Keratinocyte (primary cell): ENCODE results near the gene TSC22D4. TPM values are rescaled to one million over a fixed set of nuclear protein-coding genes. Genes with fewer than 3 reads are reported as not detected.

Experiments used
- DNase-seq: peaks from one replicate; pipeline ENCODE4 v3.0.0-alpha.2; 2011; ENCODE audit warnings: low read depth, missing footprints, low spot score
- FAIRE-seq: peaks from 2 replicates; lab custom pipeline; 2011; peaks lifted over from hg19 to GRCh38; lab: Jason Lieb, UNC
- H2AFZ ChIP-seq: 2 replicates; pipeline ENCODE4 v1.6.0; 2012; ENCODE audit warnings: low read length, control low read depth, inconsistent platforms; ENCODE audit not compliant: control insufficient read depth
- H3K27ac ChIP-seq: 2 replicates; pipeline ENCODE4 v1.5.1; 2011; ENCODE audit warnings: low read length; ENCODE audit not compliant: control insufficient read depth, insufficient read depth
- H3K27me3 ChIP-seq: 3 replicates; pipeline ENCODE4 v1.6.0; 2011; ENCODE audit warnings: low read length; ENCODE audit not compliant: control insufficient read depth, insufficient read depth; ENCODE audit errors: extremely low read depth
- H3K36me3 ChIP-seq, 2 experiments: 2 replicates in 1 of 2; 3 replicates in 1 of 2; pipeline ENCODE4 v1.5.1; 2011; ENCODE audit warnings: low read length in 2 of 2, mild to moderate bottlenecking in 1 of 2; ENCODE audit not compliant: control insufficient read depth in 2 of 2, insufficient read depth in 2 of 2; ENCODE audit errors: extremely low read depth in 1 of 2
- H3K4me1 ChIP-seq: 3 replicates; pipeline ENCODE4 v1.5.1; 2011; ENCODE audit warnings: low read length; ENCODE audit not compliant: control insufficient read depth, insufficient read depth; ENCODE audit errors: extremely low read depth
- H3K4me2 ChIP-seq: 3 replicates; pipeline ENCODE4 v1.6.0; 2011; ENCODE audit warnings: low read depth, low read length; ENCODE audit not compliant: control insufficient read depth, insufficient read depth; ENCODE audit errors: extremely low read depth
- H3K4me3 ChIP-seq, 3 experiments: fragments of 200-600 bp in 1 of 3; sonication (generic) in 1 of 3; 2 replicates in 2 of 3; 3 replicates in 1 of 3; pipeline ENCODE4 v1.5.1; 2011 to 2016; ENCODE audit warnings: low read length in 3 of 3, mild to moderate bottlenecking in 3 of 3, control low read depth in 2 of 3, inconsistent platforms in 1 of 3, low read depth in 1 of 3, mixed read lengths in 1 of 3, mixed run types in 1 of 3, moderate library complexity in 1 of 3; ENCODE audit not compliant: control insufficient read depth in 2 of 3, insufficient read depth in 2 of 3; ENCODE audit errors: extremely low read depth in 1 of 3
- H3K79me2 ChIP-seq: 2 replicates; pipeline ENCODE4 v1.6.0; 2012; ENCODE audit warnings: low read length; ENCODE audit not compliant: control insufficient read depth, insufficient read depth
- H3K9ac ChIP-seq: 3 replicates; pipeline ENCODE4 v1.6.0; 2011; ENCODE audit warnings: low read length; ENCODE audit not compliant: control insufficient read depth, insufficient read depth; ENCODE audit errors: extremely low read depth
- H3K9me1 ChIP-seq: 3 replicates; pipeline ENCODE4 v1.6.0; 2011; ENCODE audit warnings: low read length; ENCODE audit not compliant: control insufficient read depth, insufficient read depth; ENCODE audit errors: extremely low read depth
- H3K9me3 ChIP-seq: 2 replicates; pipeline ENCODE4 v1.5.1; 2012; ENCODE audit warnings: low read depth, low read length; ENCODE audit not compliant: control insufficient read depth
- H4K20me1 ChIP-seq: 3 replicates; pipeline ENCODE4 v1.6.0; 2011; ENCODE audit warnings: low read length; ENCODE audit not compliant: control insufficient read depth, insufficient read depth; ENCODE audit errors: extremely low read depth
- CTCF ChIP-seq, 3 experiments: IDR thresholded peaks in 1 of 3; conservative IDR thresholded peaks in 1 of 3; optimal IDR thresholded peaks in 1 of 3; 2 replicates in 2 of 3; 3 replicates in 1 of 3; pipeline versions ENCODE3 to v1.5.1; 2011; ENCODE audit warnings: low read length in 3 of 3, mild to moderate bottlenecking in 3 of 3, moderate library complexity in 2 of 3, control low read depth in 1 of 3, inconsistent platforms in 1 of 3; ENCODE audit not compliant: insufficient read depth in 2 of 3; ENCODE audit errors: extremely low read depth in 1 of 3
- EZH2 ChIP-seq: IDR thresholded peaks from one replicate; pipeline ENCODE4 v1.6.1; 2012; ENCODE audit warnings: inconsistent platforms, mild to moderate bottlenecking, low read length, moderate library complexity
- dilution Hi-C: fragments of 300-500 bp; cut with MboI; formaldehyde crosslinking; loops from one replicate; pipeline ENCODE4 v1.7.0; 2020; ENCODE audit warnings: low sequenced_read_pairs; ENCODE audit not compliant: extremely low pct_ligation_motif_present
- polyA plus RNA-seq, 5 experiments: library from polyadenylated mRNA; depleted of rRNA in 3 of 5; stranded (reverse) in 3 of 5; stranded (forward) in 1 of 5; unstranded in 1 of 5; fragments of >200 nt; gene quantifications; 1 replicate in 1 of 5; 2 replicates in 3 of 5; 3 replicates in 1 of 5; pipeline versions ENCODE4 v1.2.1 to v1.2.3, GENCODE V29; 2011 to 2012; ENCODE audit warnings: missing spikeins in 2 of 5, low read depth in 1 of 5, low replicate concordance in 1 of 5

TSC22D4 gene
- polyA plus RNA-seq, 1 donor (not counting 4 experiments of a cell fraction or from before 2014, with no cell fraction given) = 8.4 TPM

- no peak overlapping the region for H3K27ac ChIP-seq
- no peaks in the 10 kb centered on the region for H4K20me1 ChIP-seq
- H3K9me1 ChIP-seq = no peaks in the 10 kb centered on the region
- H3K36me3 ChIP-seq = no peaks in the 10 kb centered on the region
- no peak for TF ChIP-seq EZH2
- no peak for TF ChIP-seq CTCF (optimal IDR thresholded peaks at IDR 0.05 in 1 of 3, IDR thresholded peaks at IDR 0.05 in 1 of 3, conservative IDR thresholded peaks at IDR 0.05 in 1 of 3; ENCODE audit: extremely low read depth in 1 of 3, insufficient read depth in 2 of 3, low read length in 3 of 3)
- no peak overlapping the region for H3K4me2 ChIP-seq
- DNase-seq = no peak
- FAIRE-seq = no peak
- no peak overlapping the region for H3K4me3 ChIP-seq
- H2AFZ ChIP-seq = no peak overlapping the region
- no peaks in the 10 kb centered on the region for H3K79me2 ChIP-seq
- peaks cover 12% of the 10 kb centered on the region for H3K4me1 ChIP-seq
- H3K27me3 ChIP-seq = no peaks in the 10 kb centered on the region
- H3K9ac ChIP-seq = no peak overlapping the region
- dilution Hi-C loops = no loop called here
- no peaks in the 10 kb centered on the region for H3K9me3 ChIP-seq
These were observed 11.6 kb upstream of the TSC22D4 start for GRCh38 chr7:100490483-100491191.

GRCh38 chr7:100489824-100490223 is 10.8 kb upstream of the TSC22D4 start:
- dilution Hi-C loops = no loop called here
- TF ChIP-seq EZH2 = no peak
- no peak for FAIRE-seq
- H3K9me3 ChIP-seq = no peaks in the 10 kb centered on the region
- no peak overlapping the region for H3K27ac ChIP-seq
- H3K4me3 ChIP-seq = no peak overlapping the region
- H3K4me1 ChIP-seq = peaks cover 12% of the 10 kb centered on the region
- H3K9ac ChIP-seq = no peak overlapping the region
- H3K79me2 ChIP-seq = no peaks in the 10 kb centered on the region
- no peak overlapping the region for H2AFZ ChIP-seq
- H4K20me1 ChIP-seq = no peaks in the 10 kb centered on the region
- H3K27me3 ChIP-seq = no peaks in the 10 kb centered on the region
- no peaks in the 10 kb centered on the region for H3K36me3 ChIP-seq
- H3K4me2 ChIP-seq = no peak overlapping the region
- H3K9me1 ChIP-seq = no peaks in the 10 kb centered on the region
- no peak for DNase-seq

GRCh38 chr7:100489121-100489520 is 10.1 kb upstream of the TSC22D4 start:
- H3K4me3 ChIP-seq = no peak overlapping the region
- dilution Hi-C loops = no loop called here
- peaks cover 12% of the 10 kb centered on the region for H3K4me1 ChIP-seq
- no peak for DNase-seq
- H3K27ac ChIP-seq = no peak overlapping the region
- no peak overlapping the region for H2AFZ ChIP-seq
- no peaks in the 10 kb centered on the region for H3K79me2 ChIP-seq
- H3K9me1 ChIP-seq = no peaks in the 10 kb centered on the region
- no peaks in the 10 kb centered on the region for H4K20me1 ChIP-seq
- no peak overlapping the region for H3K9ac ChIP-seq
- H3K4me2 ChIP-seq = no peak overlapping the region
- FAIRE-seq = no peak
- no peaks in the 10 kb centered on the region for H3K27me3 ChIP-seq
- TF ChIP-seq EZH2 (no peak), CTCF (optimal IDR thresholded peaks at IDR 0.05 in 1 of 3, IDR thresholded peaks at IDR 0.05 in 1 of 3, conservative IDR thresholded peaks at IDR 0.05 in 1 of 3; ENCODE audit: extremely low read depth in 1 of 3, insufficient read depth in 2 of 3, low read length in 3 of 3) (no peak)
- H3K9me3 ChIP-seq = no peaks in the 10 kb centered on the region
- H3K36me3 ChIP-seq = no peaks in the 10 kb centered on the region
